GM12878 (cell line): Measurements from ENCODE around the gene EIF3D. TPM values are rescaled to one million over a fixed set of nuclear protein-coding genes. Genes with fewer than 3 reads are reported as not detected.
A peak's percentile ranks its signal among the peaks of the same experiment; 100 is the strongest.

Experiments
- ATAC-seq: fragments of 200-7000 bp; cut with Tn5 transposase; 3 replicates; pipeline ENCODE4 v1.9.1; 2020; ENCODE audit warnings: mild to moderate bottlenecking, moderate library complexity
- BruUV-seq: library from RNA; stranded (reverse); fragments of 400-500 nt; replicated peaks from 2 replicates; lab custom pipeline; 2021; lab: Mats Ljungman, UMichigan
- CTCF ChIA-PET: fragments of 300-600 bp; sonication (Branson Sonifier 250); formaldehyde crosslinking; extraction: SDS; loops from one replicate; lab custom pipeline; 2021; ENCODE audit warnings: inconsistent platforms; lab: Yijun Ruan, JAX
- POLR2A ChIA-PET: fragments of 350-600 bp; formaldehyde crosslinking; extraction: SDS; loops from one replicate; lab custom pipeline; 2021; ENCODE audit warnings: inconsistent platforms; lab: Charles Lee
- RAD21 ChIA-PET: fragments of 300-600 bp; sonication (Branson Sonifier 250); formaldehyde crosslinking; loops from one replicate; lab custom pipeline; 2023; ENCODE audit warnings: antibody characterized with exemption; ENCODE audit not compliant: unreplicated experiment; lab: Charles Lee
- SMC1A ChIA-PET: fragments of 300-600 bp; sonication (Branson Sonifier 250); formaldehyde crosslinking; loops from one replicate; lab custom pipeline; 2023; ENCODE audit not compliant: unreplicated experiment, uncharacterized antibody; lab: Charles Lee
- DNase-seq: peaks from one replicate; pipeline ENCODE4 v3.0.0-alpha.2; 2011; ENCODE audit warnings: low read depth, low spot score
- FAIRE-seq: peaks from 3 replicates; lab custom pipeline; 2011; peaks lifted over from hg19 to GRCh38; lab: Jason Lieb, UNC
- H2AFZ ChIP-seq: 2 replicates; pipeline ENCODE4 v1.6.0; 2011; ENCODE audit warnings: low read depth, low read length, control low read depth; ENCODE audit not compliant: control insufficient read depth
- H3K27ac ChIP-seq: 2 replicates; pipeline ENCODE4 v1.5.1; 2011; ENCODE audit warnings: control low read depth; ENCODE audit not compliant: control insufficient read depth, insufficient read depth
- H3K27me3 ChIP-seq, 2 experiments: replicated peaks in 1 of 2; 2 replicates each; pipeline versions ENCODE4 v1.6.0 to v1.6.1; 2011; ENCODE audit warnings: low read length in 1 of 2; ENCODE audit not compliant: control insufficient read depth in 2 of 2, insufficient read depth in 2 of 2
- H3K36me3 ChIP-seq, 2 experiments: 2 replicates each; pipeline ENCODE4 v1.5.1; 2011; ENCODE audit warnings: low read length in 1 of 2; ENCODE audit not compliant: control insufficient read depth in 2 of 2, insufficient read depth in 2 of 2
- H3K4me1 ChIP-seq: 2 replicates; pipeline ENCODE4 v1.6.1; 2011; ENCODE audit warnings: mild to moderate bottlenecking, low read length, moderate library complexity, mixed read lengths; ENCODE audit not compliant: control insufficient read depth, insufficient read depth
- H3K4me2 ChIP-seq: 2 replicates; pipeline ENCODE4 v1.6.0; 2011; ENCODE audit warnings: control low read depth; ENCODE audit not compliant: control insufficient read depth, insufficient read depth
- H3K4me3 ChIP-seq: fragments of 200-600 bp; sonication (generic); 2 replicates; pipeline ENCODE4 v1.5.1; 2016
- H3K79me2 ChIP-seq: 2 replicates; pipeline ENCODE4 v1.6.0; 2011; ENCODE audit warnings: low read length; ENCODE audit not compliant: control insufficient read depth, insufficient read depth
- H3K9ac ChIP-seq: 2 replicates; pipeline ENCODE4 v1.8.0; 2011; ENCODE audit warnings: low read length, control low read depth, mixed read lengths; ENCODE audit not compliant: control insufficient read depth, insufficient read depth
- H3K9me3 ChIP-seq: replicated peaks from 3 replicates; pipeline ENCODE4 v1.5.1; 2011; ENCODE audit warnings: mild to moderate bottlenecking, low read length; ENCODE audit not compliant: control insufficient read depth, insufficient read depth
- H4K20me1 ChIP-seq: 2 replicates; pipeline ENCODE4 v1.6.0; 2011; ENCODE audit not compliant: control insufficient read depth, insufficient read depth
- BCL11A ChIP-seq: IDR thresholded peaks from 2 replicates; pipeline ENCODE4 v1.6.1; 2011; ENCODE audit warnings: low read depth, low read length
- EZH2 ChIP-seq: IDR thresholded peaks from 2 replicates; pipeline ENCODE4 v1.6.1; 2012; ENCODE audit warnings: low read depth, mild to moderate bottlenecking, control low read depth, inconsistent platforms, low read length, borderline replicate concordance; ENCODE audit not compliant: control insufficient read depth
- KDM1A ChIP-seq: fragments of 200-600 bp; sonication (generic); IDR thresholded peaks from 2 replicates; pipeline ENCODE4 v1.6.1; 2016; ENCODE audit warnings: borderline replicate concordance
- NR2C1 ChIP-seq: fragments of 450-650 bp; IDR thresholded peaks from 2 replicates; pipeline ENCODE4 v1.6.1; 2017; ENCODE audit warnings: antibody characterized with exemption, mild to moderate bottlenecking, moderate library complexity
- NR2F1 ChIP-seq: fragments of 450-650 bp; conservative IDR thresholded peaks from 2 replicates; pipeline ENCODE4 v1.6.1; 2017; ENCODE audit warnings: mild to moderate bottlenecking
- PAX5 ChIP-seq: IDR thresholded peaks from 2 replicates; pipeline ENCODE4 v1.6.1; 2011; ENCODE audit warnings: low read depth, low read length, borderline replicate concordance
- POLR2A ChIP-seq: IDR thresholded peaks from 2 replicates; pipeline ENCODE4 v1.6.1; 2011; ENCODE audit warnings: low read depth, mild to moderate bottlenecking, low read length
- RAD21 ChIP-seq: IDR thresholded peaks from 2 replicates; pipeline ENCODE4 v1.6.1; 2011; ENCODE audit warnings: mild to moderate bottlenecking, low read depth, low read length, moderate library complexity; ENCODE audit not compliant: insufficient read depth
- SMC3 ChIP-seq: IDR thresholded peaks from 2 replicates; pipeline ENCODE4 v1.6.1; 2011; ENCODE audit warnings: low read length, improper control_type of control experiment, borderline replicate concordance
- SREBF1 ChIP-seq: IDR thresholded peaks from 2 replicates; pipeline ENCODE4 v1.6.1; 2012; ENCODE audit warnings: mild to moderate bottlenecking, low read length
- SUPT20H ChIP-seq: IDR thresholded peaks from 2 replicates; pipeline ENCODE4 v1.6.1; 2011; ENCODE audit warnings: low read depth, mild to moderate bottlenecking, low read length, moderate library complexity, borderline replicate concordance; ENCODE audit not compliant: control insufficient read depth
- YY1 ChIP-seq: IDR thresholded peaks from 2 replicates; pipeline ENCODE4 v1.6.1; 2011; ENCODE audit warnings: low read depth, mild to moderate bottlenecking, low read length
- WGBS: methylation state at CpG from one replicate; pipeline ENCODE4 v1.1.6; 2016; ENCODE audit warnings: low lambda C conversion rate; ENCODE audit not compliant: insufficient replicate concordance, insufficient coverage; ENCODE audit errors: missing lambda C conversion rate; 5-methylcytosine and 5-hydroxymethylcytosine counted together
- in situ Hi-C: fragments of 300-500 bp; cut with MboI; formaldehyde crosslinking; loops from 9 replicates; pipeline ENCODE4 v1.14.3; 2018; ENCODE audit warnings: mixed read lengths
- intact Hi-C: fragments of 100-400 bp; cut with micrococcal nuclease; formaldehyde crosslinking; loops from one replicate; pipeline ENCODE4 v1.14.2; 2022; ENCODE audit not compliant: unreplicated experiment
- polyA plus RNA-seq, 11 experiments: library from polyadenylated mRNA; depleted of rRNA in 4 of 11; unstranded in 6 of 11; stranded (reverse) in 5 of 11; fragments of >200 nt; fragmentation: Nextera tagmentation in 4 of 11; fragmentation: Illumina TruSeq in 1 of 11; extraction: Ambion mirVana in 4 of 11; extraction: Trizol in 1 of 11; gene quantifications; 1 replicate in 1 of 11; 2 replicates in 10 of 11; pipeline versions ENCODE4 v1.2.1 to v1.2.3, GENCODE V29; 2011 to 2016; ENCODE audit warnings: inconsistent platforms in 2 of 11, missing spikeins in 2 of 11, low read depth in 1 of 11
- total RNA-seq, 4 experiments: library from RNA; depleted of rRNA in 3 of 4; stranded (reverse); fragments of >200 nt in 3 of 4; fragmentation: Illumina TruSeq in 1 of 4; extraction: Trizol in 1 of 4; gene quantifications; 2 replicates each; pipeline versions ENCODE4 v1.2.1 to v1.2.3, GENCODE V29; 2013 to 2021
- TF ChIP-seq, protein P1 (sequence below): IDR thresholded peaks from 2 replicates; pipeline ENCODE4 v1.6.1; 2011; ENCODE audit warnings: mild to moderate bottlenecking, low read depth, low read length, moderate library complexity; ENCODE audit not compliant: insufficient replicate concordance
- TF ChIP-seq, protein P2 (sequence below), 3 experiments: IDR thresholded peaks in 2 of 3; conservative IDR thresholded peaks in 1 of 3; 2 replicates each; pipeline ENCODE4 v1.5.1; 2011; ENCODE audit warnings: low read depth in 3 of 3, low read length in 3 of 3, mild to moderate bottlenecking in 3 of 3, control low read depth in 2 of 3, moderate library complexity in 2 of 3, inconsistent platforms in 1 of 3, mixed read lengths in 1 of 3; ENCODE audit not compliant: control insufficient read depth in 2 of 3, insufficient read depth in 1 of 3; ENCODE audit errors: extremely low read depth in 1 of 3
- TF ChIP-seq, protein P3 (sequence below): fragments of 450-650 bp; IDR thresholded peaks from 2 replicates; pipeline ENCODE4 v1.6.1; 2017; ENCODE audit warnings: mild to moderate bottlenecking, low read depth, inconsistent platforms; ENCODE audit not compliant: poor library complexity, severe bottlenecking

Gene EIF3D
- total and polyA plus RNA-seq, 10 of the 15 experiments (the other 5 are each of a cell fraction or from before 2014, with no cell fraction given): 240 to 558 (median 420) TPM

DNA sequence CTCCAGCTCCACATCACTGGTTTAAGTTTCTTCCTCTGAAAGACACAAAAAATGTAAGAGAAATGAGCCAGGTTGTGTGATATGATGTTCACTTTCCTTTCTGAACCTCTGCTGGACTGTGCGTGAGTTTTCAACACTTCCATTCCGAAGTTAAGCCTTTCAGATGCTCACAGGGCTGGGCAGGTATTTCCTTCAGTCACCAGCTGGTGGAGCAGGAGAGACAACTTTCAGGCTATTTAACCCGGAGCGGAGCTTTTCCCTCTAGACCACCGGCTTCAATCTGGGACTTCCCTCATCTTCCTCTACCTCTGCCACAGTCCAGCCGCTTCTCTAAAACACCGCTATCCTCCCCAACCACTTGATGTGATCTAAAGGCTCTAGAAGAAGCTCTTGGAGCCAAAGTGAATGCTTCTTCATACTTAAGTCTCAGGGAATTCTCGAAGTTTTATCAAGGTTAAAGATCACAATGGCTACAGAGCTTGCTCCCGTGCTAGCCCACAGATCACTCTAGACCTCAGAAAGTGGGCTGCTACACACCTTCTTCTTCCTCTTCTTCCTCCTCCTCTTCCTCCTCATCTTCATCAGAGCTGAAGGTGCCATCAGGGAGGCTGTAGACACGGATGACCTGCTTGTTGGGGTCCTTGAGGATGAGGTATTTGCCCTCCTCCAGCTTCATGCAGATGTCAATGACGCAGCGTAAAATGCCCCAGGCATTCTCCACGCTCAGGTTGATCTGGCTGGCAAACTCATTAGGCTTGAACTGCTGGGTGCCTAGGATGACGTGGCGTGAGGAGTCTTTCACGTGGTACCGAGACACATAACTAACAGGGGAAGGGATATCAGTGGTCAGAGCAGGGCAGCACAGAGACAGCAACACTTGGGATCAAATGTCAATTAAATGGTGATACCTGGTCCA is 17.7 kb downstream of the EIF3D start:
- Histone ChIP-seq H3K79me2 (no peaks in the 10 kb centered on the region), H3K27ac (no peak overlapping the region), H3K36me3 (peaks cover 31 to 34% of the 10 kb centered on the region in 2 experiments), H4K20me1 (no peaks in the 10 kb centered on the region; the same call in 1 of the 2 replicates), H3K9ac (no peak overlapping the region), H2AFZ (no peak overlapping the region), H3K4me2 (no peak overlapping the region), H3K4me1 (peaks cover 7% of the 10 kb centered on the region), H3K4me3 (no peak overlapping the region), H3K27me3 (no peaks in the 10 kb centered on the region), H3K9me3 (no peaks in the 10 kb centered on the region)
- intact Hi-C loops: no loop called here
- BruUV-seq: TSS peak; percentile 11
- peak; percentile 79 for FAIRE-seq
- ATAC-seq: peak; percentile 59
- ChIA-PET RAD21 (interaction anchor here (0.6 to 1.2 kb wide), 3 partner anchors 11 to 20 kb away, joined by 3 to 5 read pairs (median 4); no protein-coding TSS in a partner anchor), CTCF (interaction anchor here (0.8 to 2.3 kb wide), 10 partner anchors 9 to 345 kb away, joined by 3 to 9 read pairs (median 6); no protein-coding TSS in a partner anchor), POLR2A (interaction anchor here (0.8 to 0.9 kb wide), 3 partner anchors 9 to 17 kb away, joined by 3 to 5 read pairs (median 3); partner anchors contain the start of gene EIF3D), SMC1A (interaction anchor here (1.1 to 1.3 kb wide), 2 partner anchors 10 to 17 kb away, joined by 3 read pairs; no protein-coding TSS in a partner anchor)
- 75% methylated on average over 17 of the region's 17 CpGs for WGBS
- TF ChIP-seq BCL11A (no peak), EZH2 (no peak), PAX5 (no peak), YY1 (0 out of 2 replicates have a peak, but pooled peaks have one; percentile 16), SUPT20H (no peak), SREBF1 (no peak), KDM1A (no peak), SMC3 (peak; percentile 7; the same call in 1 of the 2 replicates), NR2C1 (no peak), RAD21 (peak; percentile 39), POLR2A (peak; percentile 63), NR2F1 (no peak)
- TF ChIP-seq, protein P1, sequence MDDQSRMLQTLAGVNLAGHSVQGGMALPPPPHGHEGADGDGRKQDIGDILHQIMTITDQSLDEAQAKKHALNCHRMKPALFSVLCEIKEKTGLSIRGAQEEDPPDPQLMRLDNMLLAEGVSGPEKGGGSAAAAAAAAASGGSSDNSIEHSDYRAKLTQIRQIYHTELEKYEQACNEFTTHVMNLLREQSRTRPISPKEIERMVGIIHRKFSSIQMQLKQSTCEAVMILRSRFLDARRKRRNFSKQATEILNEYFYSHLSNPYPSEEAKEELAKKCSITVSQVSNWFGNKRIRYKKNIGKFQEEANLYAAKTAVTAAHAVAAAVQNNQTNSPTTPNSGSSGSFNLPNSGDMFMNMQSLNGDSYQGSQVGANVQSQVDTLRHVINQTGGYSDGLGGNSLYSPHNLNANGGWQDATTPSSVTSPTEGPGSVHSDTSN: no peak
- TF ChIP-seq, protein P2, sequence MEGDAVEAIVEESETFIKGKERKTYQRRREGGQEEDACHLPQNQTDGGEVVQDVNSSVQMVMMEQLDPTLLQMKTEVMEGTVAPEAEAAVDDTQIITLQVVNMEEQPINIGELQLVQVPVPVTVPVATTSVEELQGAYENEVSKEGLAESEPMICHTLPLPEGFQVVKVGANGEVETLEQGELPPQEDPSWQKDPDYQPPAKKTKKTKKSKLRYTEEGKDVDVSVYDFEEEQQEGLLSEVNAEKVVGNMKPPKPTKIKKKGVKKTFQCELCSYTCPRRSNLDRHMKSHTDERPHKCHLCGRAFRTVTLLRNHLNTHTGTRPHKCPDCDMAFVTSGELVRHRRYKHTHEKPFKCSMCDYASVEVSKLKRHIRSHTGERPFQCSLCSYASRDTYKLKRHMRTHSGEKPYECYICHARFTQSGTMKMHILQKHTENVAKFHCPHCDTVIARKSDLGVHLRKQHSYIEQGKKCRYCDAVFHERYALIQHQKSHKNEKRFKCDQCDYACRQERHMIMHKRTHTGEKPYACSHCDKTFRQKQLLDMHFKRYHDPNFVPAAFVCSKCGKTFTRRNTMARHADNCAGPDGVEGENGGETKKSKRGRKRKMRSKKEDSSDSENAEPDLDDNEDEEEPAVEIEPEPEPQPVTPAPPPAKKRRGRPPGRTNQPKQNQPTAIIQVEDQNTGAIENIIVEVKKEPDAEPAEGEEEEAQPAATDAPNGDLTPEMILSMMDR (IDR thresholded peaks at IDR 0.05 in 2 of 3, conservative IDR thresholded peaks at IDR 0.05 in 1 of 3; ENCODE audit: control insufficient read depth in 2 of 3, extremely low read depth in 1 of 3, insufficient read depth in 1 of 3, low read depth in 3 of 3, low read length in 3 of 3): peak; percentile 60 to 76 (median 66)
- TF ChIP-seq, protein P3, sequence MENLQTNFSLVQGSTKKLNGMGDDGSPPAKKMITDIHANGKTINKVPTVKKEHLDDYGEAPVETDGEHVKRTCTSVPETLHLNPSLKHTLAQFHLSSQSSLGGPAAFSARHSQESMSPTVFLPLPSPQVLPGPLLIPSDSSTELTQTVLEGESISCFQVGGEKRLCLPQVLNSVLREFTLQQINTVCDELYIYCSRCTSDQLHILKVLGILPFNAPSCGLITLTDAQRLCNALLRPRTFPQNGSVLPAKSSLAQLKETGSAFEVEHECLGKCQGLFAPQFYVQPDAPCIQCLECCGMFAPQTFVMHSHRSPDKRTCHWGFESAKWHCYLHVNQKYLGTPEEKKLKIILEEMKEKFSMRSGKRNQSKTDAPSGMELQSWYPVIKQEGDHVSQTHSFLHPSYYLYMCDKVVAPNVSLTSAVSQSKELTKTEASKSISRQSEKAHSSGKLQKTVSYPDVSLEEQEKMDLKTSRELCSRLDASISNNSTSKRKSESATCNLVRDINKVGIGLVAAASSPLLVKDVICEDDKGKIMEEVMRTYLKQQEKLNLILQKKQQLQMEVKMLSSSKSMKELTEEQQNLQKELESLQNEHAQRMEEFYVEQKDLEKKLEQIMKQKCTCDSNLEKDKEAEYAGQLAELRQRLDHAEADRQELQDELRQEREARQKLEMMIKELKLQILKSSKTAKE: no peak
- in situ Hi-C loops: loop anchor here (25.0 kb wide), 1 partner anchor 1099 kb away; the partner anchor contains the start of gene MCM5
- no peak for DNase-seq
